GM12873 (cell line): Measurements from ENCODE around the gene NOP53.

ENCODE experiments used
- TF ChIP-seq, protein P1 (sequence below): IDR thresholded peaks from 2 replicates; pipeline ENCODE4 v1.5.1; 2012; ENCODE audit warnings: low read depth, mild to moderate bottlenecking, moderate library complexity, low read length, control low read depth; ENCODE audit not compliant: insufficient read depth; ENCODE audit errors: missing control alignments

NOP53 gene

DNA sequence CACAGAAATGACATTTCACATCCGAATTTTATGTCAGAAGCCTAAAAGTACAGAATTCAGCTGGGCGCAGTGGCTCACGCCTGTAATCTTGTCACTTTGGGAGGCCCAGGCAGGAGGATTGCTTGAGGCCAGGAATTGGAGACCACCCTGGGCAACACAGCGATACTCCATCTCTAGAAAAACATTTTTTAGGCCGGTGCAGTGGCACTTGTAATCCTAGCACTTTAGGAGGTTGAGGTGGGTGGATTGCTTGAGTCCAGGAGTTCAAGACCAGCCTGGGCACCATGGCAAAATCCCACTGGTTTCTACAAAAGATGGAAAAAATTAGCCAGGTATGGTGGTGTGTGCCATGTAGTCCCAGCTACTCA is 15.3 kb downstream of the NOP53 start:
- TF ChIP-seq, protein P1, sequence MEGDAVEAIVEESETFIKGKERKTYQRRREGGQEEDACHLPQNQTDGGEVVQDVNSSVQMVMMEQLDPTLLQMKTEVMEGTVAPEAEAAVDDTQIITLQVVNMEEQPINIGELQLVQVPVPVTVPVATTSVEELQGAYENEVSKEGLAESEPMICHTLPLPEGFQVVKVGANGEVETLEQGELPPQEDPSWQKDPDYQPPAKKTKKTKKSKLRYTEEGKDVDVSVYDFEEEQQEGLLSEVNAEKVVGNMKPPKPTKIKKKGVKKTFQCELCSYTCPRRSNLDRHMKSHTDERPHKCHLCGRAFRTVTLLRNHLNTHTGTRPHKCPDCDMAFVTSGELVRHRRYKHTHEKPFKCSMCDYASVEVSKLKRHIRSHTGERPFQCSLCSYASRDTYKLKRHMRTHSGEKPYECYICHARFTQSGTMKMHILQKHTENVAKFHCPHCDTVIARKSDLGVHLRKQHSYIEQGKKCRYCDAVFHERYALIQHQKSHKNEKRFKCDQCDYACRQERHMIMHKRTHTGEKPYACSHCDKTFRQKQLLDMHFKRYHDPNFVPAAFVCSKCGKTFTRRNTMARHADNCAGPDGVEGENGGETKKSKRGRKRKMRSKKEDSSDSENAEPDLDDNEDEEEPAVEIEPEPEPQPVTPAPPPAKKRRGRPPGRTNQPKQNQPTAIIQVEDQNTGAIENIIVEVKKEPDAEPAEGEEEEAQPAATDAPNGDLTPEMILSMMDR, result no peak

DNA sequence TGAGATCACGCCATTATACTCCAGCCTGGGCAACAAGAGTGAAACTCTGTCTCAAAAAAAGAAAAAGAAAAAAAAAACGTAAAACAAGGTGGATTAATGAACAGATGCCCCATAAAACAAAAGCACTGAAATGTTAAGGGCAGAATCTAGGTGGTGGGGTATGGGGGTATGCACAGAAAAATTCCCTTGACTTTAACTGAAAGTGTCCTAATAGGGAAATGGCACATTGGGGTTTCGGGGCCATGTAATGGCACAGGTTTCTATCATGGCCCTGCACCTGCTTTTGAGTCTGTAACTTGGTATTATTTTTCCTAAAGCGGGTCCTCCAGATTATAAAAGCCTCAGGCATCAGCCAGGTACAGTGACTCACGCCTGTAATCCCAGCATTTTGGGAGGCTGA is 16.2 kb downstream of the NOP53 start:
- TF ChIP-seq, protein P1, result no peak

DNA sequence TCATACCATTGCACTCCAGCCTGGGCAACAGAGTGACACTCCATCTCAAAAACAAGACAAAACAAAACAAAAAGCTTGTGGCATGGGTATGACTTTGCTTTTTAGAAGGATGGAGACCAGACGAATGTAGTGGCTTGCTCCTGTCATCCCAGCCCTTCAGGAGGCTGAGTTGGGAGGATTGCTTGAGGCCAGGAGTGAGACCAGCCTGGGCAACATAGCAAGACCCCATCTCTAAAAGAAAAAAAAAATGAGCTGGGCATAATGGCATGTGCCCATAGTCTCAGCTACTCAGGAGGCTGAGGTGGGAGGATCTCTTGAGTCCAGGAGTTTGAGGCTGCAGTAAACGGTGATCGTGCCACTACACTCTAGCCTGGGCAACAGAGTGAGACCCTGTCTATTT is 16.8 kb downstream of the NOP53 start:
- TF ChIP-seq, protein P1, result no peak

DNA sequence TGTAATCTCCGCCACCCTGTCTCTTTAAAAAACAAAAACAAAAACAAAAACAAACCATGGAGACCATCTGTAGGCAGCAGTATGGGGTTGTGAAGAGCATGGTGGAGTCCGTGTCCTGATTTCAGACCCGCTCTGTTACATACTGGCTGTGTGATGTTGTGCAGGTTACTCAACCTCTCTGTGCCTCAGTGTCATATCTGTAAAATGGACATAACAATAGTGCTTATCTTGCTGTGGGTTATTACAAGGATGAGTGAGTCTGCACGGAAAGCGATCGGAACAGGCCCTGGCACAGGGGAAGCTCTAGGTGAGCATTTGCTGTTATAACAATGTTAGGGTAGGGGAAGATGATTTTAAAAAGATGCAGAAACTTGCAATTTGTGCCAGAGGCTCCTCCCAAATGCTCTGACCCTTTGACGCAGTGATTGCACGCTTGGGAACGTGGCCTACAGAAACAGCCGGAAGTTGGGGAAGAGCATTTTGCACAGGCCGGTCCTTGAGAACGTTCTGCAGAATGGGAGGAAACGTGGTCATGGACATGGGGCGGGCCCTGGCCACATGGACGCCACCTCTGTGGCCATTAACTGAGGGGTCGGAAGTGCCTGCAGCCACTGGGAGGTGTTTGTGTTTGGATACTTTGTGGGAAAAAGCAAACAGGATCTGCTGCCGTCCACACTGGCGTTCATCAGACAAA is 17.4 kb downstream of the NOP53 start:
- TF ChIP-seq, protein P1, result no peak

DNA sequence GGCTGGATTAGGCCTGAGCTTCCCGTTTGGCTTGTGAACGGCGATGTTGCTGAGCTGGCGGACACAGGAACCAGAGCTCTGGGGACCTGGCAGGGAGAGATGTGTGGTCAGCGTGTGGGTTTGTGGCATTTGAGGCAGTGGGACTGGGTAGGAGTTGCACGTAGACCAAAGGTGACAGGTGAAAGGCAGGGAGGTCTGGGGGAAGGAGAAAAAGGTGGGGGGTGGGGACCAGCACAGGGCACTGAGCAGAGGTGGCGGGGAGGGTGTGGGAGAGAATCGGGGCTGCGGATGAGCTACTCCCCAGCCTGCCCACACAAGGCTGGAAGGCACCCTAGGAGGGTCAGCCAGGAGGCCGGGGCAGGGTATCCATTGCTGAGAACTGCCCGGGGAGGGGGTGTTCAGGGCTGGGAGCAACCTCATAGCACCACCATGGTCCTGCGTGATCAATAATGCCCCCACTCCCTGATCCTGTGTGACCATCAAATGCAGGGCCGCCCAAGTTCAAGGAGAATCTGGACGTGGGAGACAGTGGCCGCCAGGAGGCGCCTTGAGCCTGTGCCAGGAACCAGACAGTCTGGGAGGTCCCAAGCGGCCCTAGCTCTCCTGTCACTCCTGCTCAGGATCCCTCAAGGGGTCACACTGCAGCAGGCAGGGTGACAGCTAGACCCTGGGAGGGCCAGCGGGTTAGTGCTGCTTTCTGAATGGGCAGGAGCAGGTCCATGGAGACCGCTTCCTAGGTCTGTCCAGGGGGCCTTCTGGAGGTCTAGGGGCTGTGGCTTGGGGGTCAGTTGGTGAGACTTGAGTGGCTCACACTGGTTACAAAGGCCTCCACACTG is 20.4 kb downstream of the NOP53 start:
- TF ChIP-seq, protein P1, result peak; percentile 87

DNA sequence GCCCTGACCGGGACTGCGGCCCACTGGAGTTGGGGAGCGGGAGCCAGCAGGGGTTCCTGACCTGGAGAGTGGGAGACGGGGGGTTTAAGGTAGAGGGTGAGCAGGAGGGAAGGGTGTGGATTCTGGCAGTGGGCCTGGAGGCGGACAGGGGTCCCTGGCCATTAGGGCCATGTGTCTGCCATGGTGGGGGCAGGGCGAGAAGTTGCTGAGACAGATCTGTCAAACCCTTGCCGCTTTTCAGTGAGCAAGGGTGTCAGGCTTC is 20.9 kb downstream of the NOP53 start:
- TF ChIP-seq, protein P1, result no peak

DNA sequence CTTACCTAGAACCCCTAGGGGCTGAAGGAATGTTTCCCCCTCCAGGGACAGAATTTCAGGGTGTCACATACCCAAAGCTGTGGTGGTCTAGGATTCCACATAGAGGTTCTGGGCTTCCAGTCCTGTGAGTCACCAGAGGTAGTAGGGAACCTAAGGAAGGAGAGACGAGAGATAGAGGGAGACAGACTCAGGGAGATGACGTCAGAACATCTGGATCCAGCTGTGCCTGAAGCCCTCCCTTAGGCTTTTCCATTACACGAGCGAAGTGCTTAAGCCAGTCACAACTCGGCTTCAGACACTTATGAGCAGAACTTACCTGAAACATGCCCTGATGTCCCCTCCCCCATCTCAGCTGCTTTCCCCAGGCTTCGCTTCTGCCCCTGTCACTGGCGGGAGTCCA is 21.3 kb downstream of the NOP53 start:
- TF ChIP-seq, protein P1, result no peak
